Gastrocnemius medialis (tissue), 4 donors: Measurements from ENCODE around the gene CDK14. TPM values are rescaled to one million over a fixed set of nuclear protein-coding genes. Genes with fewer than 3 reads are reported as not detected.

Source experiments
- ATAC-seq, 2 donors: fragments of 150-250 bp; one replicate each; pipeline ENCODE4 v1.9.1; 2016
- DNase-seq, 2 donors: peaks; one replicate each; pipeline ENCODE4 v3.0.0-alpha.2; 2019
- H3K27ac ChIP-seq, 4 donors: fragments of 200-600 bp; sonication (generic); 1 replicate in 1 of 4; 2 replicates in 3 of 4; pipeline ENCODE4 v1.5.1; 2016 to 2018; ENCODE audit warnings: mild to moderate bottlenecking in 2 of 4, moderate library complexity in 1 of 4
- H3K27me3 ChIP-seq, 3 donors: fragments of 200-600 bp; sonication (generic) in 2 of 3; 1 replicate in 1 of 3; 2 replicates in 2 of 3; pipeline versions ENCODE4 v1.5.1 to v1.6.0; 2016 to 2019; ENCODE audit warnings: mild to moderate bottlenecking in 1 of 3, moderate library complexity in 1 of 3
- H3K36me3 ChIP-seq, 2 donors: fragments of 200-600 bp; sonication (generic) in 1 of 2; one replicate each; pipeline ENCODE4 v1.5.1; 2017 to 2018
- H3K4me1 ChIP-seq, 2 donors: fragments of 200-600 bp; sonication (generic) in 1 of 2; one replicate each; pipeline ENCODE4 v1.5.1; 2016 to 2017; ENCODE audit warnings: mild to moderate bottlenecking in 2 of 2
- H3K4me3 ChIP-seq, 4 donors: fragments of 200-600 bp; sonication (generic) in 3 of 4; 1 replicate in 1 of 4; 2 replicates in 3 of 4; pipeline ENCODE4 v1.5.1; 2016 to 2019; ENCODE audit warnings: mild to moderate bottlenecking in 2 of 4
- H3K9me3 ChIP-seq, 3 donors: fragments of 200-600 bp; sonication (generic) in 2 of 3; 1 replicate in 1 of 3; 2 replicates in 2 of 3; pipeline ENCODE4 v1.5.1; 2016 to 2019
- POLR2A ChIP-seq, 2 donors: fragments of 450-650 bp; IDR thresholded peaks; one replicate each; pipeline ENCODE4 v1.6.1; 2017; ENCODE audit warnings: antibody characterized with exemption in 2 of 2, mild to moderate bottlenecking in 2 of 2, moderate library complexity in 2 of 2
- in situ Hi-C, 4 donors: fragments of 200-750 bp; cut with MboI; loops; one replicate each; pipeline versions ENCODE4 v1.15.0 to v1.8.0; 2017; ENCODE audit warnings: low sequenced_read_pairs in 4 of 4
- intact Hi-C: fragments of 100-400 bp; cut with DNase I; formaldehyde crosslinking; loops from one replicate; pipeline ENCODE4 v1.15.1; 2023; ENCODE audit warnings: low total_unique reads
- total RNA-seq, 4 donors: library from RNA; depleted of rRNA; stranded (reverse); fragments of >200 nt; gene quantifications; one replicate each; pipeline versions ENCODE4 v1.1.0 to v1.2.3, GENCODE V29; 2016
- TF ChIP-seq, protein P1 (sequence below), 5 experiments: fragments of 450-650 bp in 3 of 5; fragments of 200-600 bp in 2 of 5; sonication (generic) in 2 of 5; IDR thresholded peaks in 4 of 5; conservative IDR thresholded peaks in 1 of 5; 1 replicate in 4 of 5; 2 replicates in 1 of 5; pipeline ENCODE4 v1.5.1; 2016 to 2019; ENCODE audit warnings: antibody characterized with exemption in 5 of 5, mild to moderate bottlenecking in 3 of 5, moderate library complexity in 3 of 5

The CDK14 gene
- total RNA-seq, 4 donors from 2014 or later, result 3.9 to 8.6 (median 7.3) TPM

DNA sequence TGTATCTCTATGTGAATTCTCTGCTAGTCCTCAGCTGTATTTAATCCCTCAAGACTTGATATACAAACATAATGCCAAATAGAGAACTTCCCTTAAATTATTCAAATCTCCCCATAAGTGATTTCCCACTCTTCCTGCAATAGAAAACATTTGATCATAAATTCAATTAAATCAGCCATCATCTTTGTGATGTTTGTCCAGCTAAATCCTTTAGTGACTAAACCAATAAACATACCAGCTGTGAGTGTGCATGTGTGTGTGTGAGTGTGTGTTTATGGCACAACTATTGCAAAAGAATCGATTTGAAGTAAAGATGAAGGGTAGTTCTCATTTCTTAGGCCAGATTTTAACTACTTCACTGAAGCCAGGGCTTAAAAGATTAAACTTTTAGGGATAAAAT, 492.6 kb downstream of the CDK14 start:
- ATAC-seq (no peak), DNase-seq (no peak)
- H3K36me3 ChIP-seq, result no peaks in the 10 kb centered on the region
- peaks cover 0 to 3% of the 10 kb centered on the region in 2 donors for H3K4me1 ChIP-seq
- intact Hi-C loops (loop anchor here (10.0 kb wide), 2 partner anchors 546 to 786 kb away; no protein-coding TSS in a partner anchor), in situ Hi-C loops (loop anchor here in 2 of 4 donors (10.0 to 25.0 kb wide), 2 partner anchors 524 to 696 kb away; no protein-coding TSS in a partner anchor)
- H3K9me3 ChIP-seq, result no peaks in the 10 kb centered on the region
- no peak for TF ChIP-seq POLR2A (IDR thresholded peaks at IDR 0.05)
- H3K27ac ChIP-seq, result no peak overlapping the region
- no peaks in the 10 kb centered on the region for H3K27me3 ChIP-seq
- no peak overlapping the region for H3K4me3 ChIP-seq

DNA sequence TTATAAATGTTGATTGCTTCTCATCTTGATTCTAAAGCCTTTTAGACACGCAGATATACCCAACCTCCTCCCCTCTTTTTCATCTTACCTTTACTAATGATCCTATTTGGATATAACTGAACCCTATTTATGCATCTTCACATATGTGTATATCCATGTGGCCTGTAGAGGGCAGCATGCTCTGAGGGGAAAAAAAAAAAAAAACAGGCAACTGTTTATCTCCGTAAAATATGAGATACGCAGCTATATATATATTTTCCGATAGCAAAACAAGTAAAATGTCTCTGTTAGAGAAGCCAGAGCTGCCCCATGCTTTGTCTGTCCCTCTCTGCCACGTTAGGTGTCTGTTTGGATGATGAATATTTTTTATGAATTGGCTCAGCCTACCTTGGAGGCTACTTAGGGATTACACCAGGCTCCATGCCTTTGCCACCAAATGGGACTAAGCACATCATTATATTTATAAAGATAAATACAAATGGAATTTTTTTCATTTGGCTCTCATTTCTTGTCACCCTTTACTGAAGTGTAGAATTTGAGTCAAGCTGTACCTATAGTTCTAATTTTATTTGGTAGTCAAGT, 493.4 kb downstream of the CDK14 start:
- TF ChIP-seq, protein P1, sequence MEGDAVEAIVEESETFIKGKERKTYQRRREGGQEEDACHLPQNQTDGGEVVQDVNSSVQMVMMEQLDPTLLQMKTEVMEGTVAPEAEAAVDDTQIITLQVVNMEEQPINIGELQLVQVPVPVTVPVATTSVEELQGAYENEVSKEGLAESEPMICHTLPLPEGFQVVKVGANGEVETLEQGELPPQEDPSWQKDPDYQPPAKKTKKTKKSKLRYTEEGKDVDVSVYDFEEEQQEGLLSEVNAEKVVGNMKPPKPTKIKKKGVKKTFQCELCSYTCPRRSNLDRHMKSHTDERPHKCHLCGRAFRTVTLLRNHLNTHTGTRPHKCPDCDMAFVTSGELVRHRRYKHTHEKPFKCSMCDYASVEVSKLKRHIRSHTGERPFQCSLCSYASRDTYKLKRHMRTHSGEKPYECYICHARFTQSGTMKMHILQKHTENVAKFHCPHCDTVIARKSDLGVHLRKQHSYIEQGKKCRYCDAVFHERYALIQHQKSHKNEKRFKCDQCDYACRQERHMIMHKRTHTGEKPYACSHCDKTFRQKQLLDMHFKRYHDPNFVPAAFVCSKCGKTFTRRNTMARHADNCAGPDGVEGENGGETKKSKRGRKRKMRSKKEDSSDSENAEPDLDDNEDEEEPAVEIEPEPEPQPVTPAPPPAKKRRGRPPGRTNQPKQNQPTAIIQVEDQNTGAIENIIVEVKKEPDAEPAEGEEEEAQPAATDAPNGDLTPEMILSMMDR (IDR thresholded peaks at IDR 0.05 in 4 of 5, conservative IDR thresholded peaks at IDR 0.05 in 1 of 5), result peak; percentile 43 to 77 (median 51)
- no peak for TF ChIP-seq POLR2A (IDR thresholded peaks at IDR 0.05)
- no peak for DNase-seq
- Histone ChIP-seq H3K27ac (no peak overlapping the region), H3K9me3 (no peaks in the 10 kb centered on the region), H3K4me1 (peaks cover 0 to 3% of the 10 kb centered on the region in 2 donors), H3K36me3 (no peaks in the 10 kb centered on the region), H3K4me3 (peak overlapping the region; percentile 38 to 46 (median 42)), H3K27me3 (no peaks in the 10 kb centered on the region)
- intact Hi-C loops (loop anchor here (10.0 kb wide), 2 partner anchors 545 to 785 kb away; no protein-coding TSS in a partner anchor), in situ Hi-C loops (loop anchor here in 2 of 4 donors (10.0 to 25.0 kb wide), 2 partner anchors 523 to 695 kb away; no protein-coding TSS in a partner anchor)
- peak in 1 of 2 donors; percentile 39 for ATAC-seq

DNA sequence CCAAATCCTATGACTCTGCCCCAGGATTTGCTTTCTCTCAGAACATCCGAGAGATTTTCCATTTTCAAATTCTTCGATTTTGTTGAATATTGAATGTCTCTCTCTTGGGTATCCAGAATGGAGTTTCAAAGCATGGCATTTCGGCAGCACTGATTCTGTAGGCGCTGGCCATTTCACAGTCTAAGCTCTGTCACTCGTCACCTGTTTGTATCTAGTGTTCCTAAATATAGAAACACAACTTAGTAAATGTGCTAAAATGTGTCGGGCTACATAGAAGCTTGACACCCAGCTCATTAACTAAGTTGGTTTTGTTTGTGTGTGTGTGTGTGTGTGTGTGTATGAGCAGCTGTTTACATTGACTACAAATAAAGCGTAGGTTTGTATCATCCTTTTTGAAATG, 494.6 kb downstream of the CDK14 start:
- Histone ChIP-seq H3K9me3 (no peaks in the 10 kb centered on the region), H3K4me3 (no peak overlapping the region), H3K27ac (no peak overlapping the region), H3K4me1 (peaks cover 0 to 3% of the 10 kb centered on the region in 2 donors), H3K27me3 (no peaks in the 10 kb centered on the region), H3K36me3 (no peaks in the 10 kb centered on the region)
- intact Hi-C loops, result no loop called here
- ATAC-seq (peak in 1 of 2 donors; percentile 42), DNase-seq (no peak)
- TF ChIP-seq POLR2A (IDR thresholded peaks at IDR 0.05), result no peak
- TF ChIP-seq, protein P1 (IDR thresholded peaks at IDR 0.05 in 4 of 5, conservative IDR thresholded peaks at IDR 0.05 in 1 of 5), result no peak
- in situ Hi-C loops, result loop anchor here in 2 of 4 donors (25.0 kb wide), 1 partner anchor 522 kb away; no protein-coding TSS in a partner anchor

DNA sequence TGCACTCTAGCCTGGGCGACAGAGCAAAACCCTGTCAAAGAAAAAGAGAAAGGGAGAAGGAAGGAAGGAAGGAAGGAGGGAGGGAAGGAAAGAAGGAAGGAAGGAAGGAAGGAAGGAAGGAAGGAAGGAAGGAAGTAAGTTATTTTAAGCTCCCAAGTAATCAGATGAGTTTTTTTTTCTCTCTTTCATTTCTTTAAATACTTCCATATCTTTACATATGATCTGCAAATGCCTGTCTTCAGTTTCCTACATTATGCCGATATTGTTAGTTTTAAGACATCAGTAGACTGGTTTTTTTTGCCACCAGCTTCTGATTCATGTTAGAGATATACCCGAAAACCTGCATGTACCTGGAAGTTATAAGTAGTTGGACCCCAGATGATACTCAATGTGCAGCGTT, 495.5 kb downstream of the CDK14 start:
- TF ChIP-seq, protein P1 (IDR thresholded peaks at IDR 0.05 in 4 of 5, conservative IDR thresholded peaks at IDR 0.05 in 1 of 5), result no peak
- TF ChIP-seq POLR2A (IDR thresholded peaks at IDR 0.05), result no peak
- DNase-seq, result no peak
- Histone ChIP-seq H3K27ac (no peak overlapping the region), H3K9me3 (no peaks in the 10 kb centered on the region), H3K4me3 (no peak overlapping the region), H3K4me1 (peaks cover 0 to 3% of the 10 kb centered on the region in 2 donors), H3K36me3 (no peaks in the 10 kb centered on the region), H3K27me3 (no peaks in the 10 kb centered on the region)
- no peak for ATAC-seq
- intact Hi-C loops, result no loop called here
- in situ Hi-C loops, result loop anchor here in 2 of 4 donors (25.0 kb wide), 1 partner anchor 521 kb away; no protein-coding TSS in a partner anchor

DNA sequence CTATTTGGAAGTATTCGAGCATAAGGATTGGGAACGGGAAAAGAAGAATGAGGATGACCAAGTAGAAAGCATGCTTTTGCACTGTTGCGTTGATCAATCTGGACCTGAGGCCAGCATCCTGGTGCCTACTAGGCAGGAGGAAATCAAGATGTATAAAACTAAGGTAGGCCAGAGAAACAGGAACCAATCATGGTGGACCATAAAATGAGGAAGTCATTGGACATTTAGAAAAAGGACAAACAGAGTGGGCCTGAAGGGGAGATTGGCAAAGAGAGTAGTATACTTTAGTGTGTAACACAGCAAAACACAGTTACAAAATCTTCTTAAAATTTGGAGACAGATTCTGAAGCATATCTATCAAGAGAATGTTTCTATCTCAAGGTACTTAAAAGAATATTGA, 497.1 kb downstream of the CDK14 start:
- in situ Hi-C loops, result loop anchor here in 2 of 4 donors (25.0 kb wide), 1 partner anchor 519 kb away; no protein-coding TSS in a partner anchor
- intact Hi-C loops, result no loop called here
- no peak for ATAC-seq

More for the DNA sequence above, 497.1 kb downstream of the CDK14 start:
- H3K27ac ChIP-seq, result no peak overlapping the region
- no peak overlapping the region for H3K4me3 ChIP-seq
- TF ChIP-seq, protein P1 (IDR thresholded peaks at IDR 0.05 in 4 of 5, conservative IDR thresholded peaks at IDR 0.05 in 1 of 5), result no peak
- TF ChIP-seq POLR2A (IDR thresholded peaks at IDR 0.05), result no peak
- no peak for DNase-seq
- H3K4me1 ChIP-seq, result peaks cover 0 to 3% of the 10 kb centered on the region in 2 donors
- no peaks in the 10 kb centered on the region for H3K36me3 ChIP-seq
- H3K9me3 ChIP-seq, result no peaks in the 10 kb centered on the region
- H3K27me3 ChIP-seq, result no peaks in the 10 kb centered on the region
